HG02870 (cell line): ENCODE measurements around the gene CDCA7.
"Not testable (repeated sequence)": the region's sequence is repeated elsewhere in the genome, so short reads cannot be mapped to it uniquely, and the experiment has no call there.

Experiments
- ATAC-seq: cut with Tn5 transposase; IDR thresholded peaks from one replicate; pipeline ENCODE4 v1.9.1; 2021; ENCODE audit warnings: mild to moderate bottlenecking, moderate library complexity; ENCODE audit not compliant: unreplicated experiment

Gene CDCA7

GRCh38 chr2:173357346-173357745 lies 2.7 kb downstream of the CDCA7 start:
- ATAC-seq: no peak

- ATAC-seq: peak; percentile 12
These were observed 3.9 kb downstream of the CDCA7 start for GRCh38 chr2:173358616-173359015.

GRCh38 chr2:173359231-173359630 lies 4.6 kb downstream of the CDCA7 start:
- peak; percentile 73 for ATAC-seq

- ATAC-seq: no peak
These were observed 15.5 kb downstream of the CDCA7 start for GRCh38 chr2:173370198-173370597.

GRCh38 chr2:173371023-173371422 lies 16.4 kb downstream of the CDCA7 start:
- ATAC-seq: no peak

- ATAC-seq: no peak
These were observed 18.6 kb downstream of the CDCA7 start for GRCh38 chr2:173373290-173373689.

GRCh38 chr2:173374634-173375033 lies 20.0 kb downstream of the CDCA7 start:
- no peak for ATAC-seq

GRCh38 chr2:173385534-173385933 lies 30.9 kb downstream of the CDCA7 start:
- not testable (repeated sequence) for ATAC-seq

- no peak for ATAC-seq
These were observed 31.5 kb downstream of the CDCA7 start for GRCh38 chr2:173386021-173386737.

GRCh38 chr2:173386738-173387065 lies 32.0 kb downstream of the CDCA7 start:
- no peak for ATAC-seq

- ATAC-seq: no peak
These were observed 32.4 kb downstream of the CDCA7 start for GRCh38 chr2:173387079-173387478.

- no peak for ATAC-seq
These were observed 33.0 kb downstream of the CDCA7 start for GRCh38 chr2:173387660-173388059.

GRCh38 chr2:173388795-173389194 lies 34.1 kb downstream of the CDCA7 start:
- ATAC-seq: no peak

GRCh38 chr2:173390036-173390435 lies 35.4 kb downstream of the CDCA7 start:
- ATAC-seq: no peak

- no peak for ATAC-seq
These were observed 38.1 kb downstream of the CDCA7 start for GRCh38 chr2:173392731-173393130.

- no peak for ATAC-seq
These were observed 38.5 kb downstream of the CDCA7 start for GRCh38 chr2:173393186-173393585.

- no peak for ATAC-seq
These were observed 39.0 kb downstream of the CDCA7 start for GRCh38 chr2:173393636-173394035.

- ATAC-seq: no peak
These were observed 39.7 kb downstream of the CDCA7 start for GRCh38 chr2:173394091-173394974.

GRCh38 chr2:173395567-173396351 lies 41.1 kb downstream of the CDCA7 start:
- no peak for ATAC-seq

- no peak for ATAC-seq
These were observed 42.9 kb downstream of the CDCA7 start for GRCh38 chr2:173397539-173397938.

GRCh38 chr2:173399229-173399628 lies 44.6 kb downstream of the CDCA7 start:
- ATAC-seq: no peak
